Erythroblast (primary cell): ENCODE measurements around the gene SMARCAL1.

ENCODE experiments used
- GATA1 ChIP-seq: IDR thresholded peaks from 2 replicates; pipeline ENCODE4 v1.6.1; 2011; ENCODE audit warnings: low read depth, mild to moderate bottlenecking, control low read depth, low read length, moderate library complexity
- POLR2A ChIP-seq: IDR thresholded peaks from 2 replicates; pipeline ENCODE4 v1.6.1; 2011; ENCODE audit warnings: mild to moderate bottlenecking, low read length

GRCh38 chr2:216516730-216517350, 104.6 kb downstream of the SMARCAL1 start:
- no peak for TF ChIP-seq POLR2A
- TF ChIP-seq GATA1 = no peak
